B cell (primary cell): ENCODE results near the gene CEMIP2. TPM values are rescaled to one million over a fixed set of nuclear protein-coding genes. Genes with fewer than 3 reads are reported as not detected.

ENCODE experiments used
- ATAC-seq: fragments of 200-7000 bp; cut with Tn5 transposase; one replicate; pipeline ENCODE4 v1.10.0; 2021; ENCODE audit warnings: low read depth, mild to moderate bottlenecking, moderate number of reproducible peaks, moderate library complexity
- CTCF ChIA-PET: fragments of 350-600 bp; sonication (Branson Sonifier 250); formaldehyde crosslinking; loops from one replicate; lab custom pipeline; 2021; ENCODE audit warnings: antibody characterized with exemption, inconsistent platforms; lab: Charles Lee
- POLR2A ChIA-PET: fragments of 350-600 bp; sonication (Branson Sonifier 250); formaldehyde crosslinking; loops from one replicate; lab custom pipeline; 2021; ENCODE audit warnings: antibody characterized with exemption; lab: Charles Lee
- DNase-seq: peaks from one replicate; pipeline ENCODE4 v3.0.0; 2013
- H2AFZ ChIP-seq: 2 replicates; pipeline ENCODE4 v1.6.1; 2012; ENCODE audit warnings: mild to moderate bottlenecking, low read depth, low read length; ENCODE audit not compliant: insufficient read depth, poor library complexity, severe bottlenecking
- H3K27ac ChIP-seq, 2 donors: 1 replicate in 1 of 2; 2 replicates in 1 of 2; pipeline ENCODE4 v1.5.1; 2012 to 2013; ENCODE audit warnings: low read length in 2 of 2, mild to moderate bottlenecking in 2 of 2, moderate library complexity in 1 of 2
- H3K27me3 ChIP-seq, 4 experiments: fragments of 200-600 bp in 1 of 4; sonication (generic) in 1 of 4; replicated peaks in 1 of 4; 1 replicate in 2 of 4; 2 replicates in 2 of 4; pipeline versions ENCODE4 v1.6.1 to v1.7.0; 2013 to 2016; ENCODE audit warnings: low read length in 3 of 4, mild to moderate bottlenecking in 2 of 4, mixed read lengths in 1 of 4, moderate library complexity in 1 of 4; ENCODE audit not compliant: insufficient read depth in 4 of 4, control insufficient read depth in 3 of 4; ENCODE audit errors: control extremely low read depth in 1 of 4
- H3K36me3 ChIP-seq, 2 experiments: replicated peaks in 1 of 2; 1 replicate in 1 of 2; 2 replicates in 1 of 2; pipeline versions ENCODE4 v1.6.1 to v1.7.1; 2013; ENCODE audit warnings: low read length in 1 of 2; ENCODE audit not compliant: insufficient read depth in 2 of 2, control insufficient read depth in 1 of 2; ENCODE audit errors: control extremely low read depth in 1 of 2, extremely low read depth in 1 of 2
- H3K4me1 ChIP-seq, 2 donors: fragments of 200-600 bp in 1 of 2; sonication (generic) in 1 of 2; 1 replicate in 1 of 2; 2 replicates in 1 of 2; pipeline versions ENCODE4 v1.5.1 to v1.6.1; 2013 to 2017; ENCODE audit warnings: low read length in 2 of 2; ENCODE audit not compliant: control insufficient read depth in 2 of 2, insufficient read depth in 2 of 2
- H3K4me2 ChIP-seq: replicated peaks from 2 replicates; pipeline ENCODE3; 2012; ENCODE audit warnings: mild to moderate bottlenecking, low read depth, low read length; ENCODE audit not compliant: poor library complexity, severe bottlenecking
- H3K4me3 ChIP-seq, 5 experiments: fragments of 200-600 bp in 1 of 5; sonication (generic) in 1 of 5; 1 replicate in 3 of 5; 2 replicates in 2 of 5; pipeline versions ENCODE4 v1.5.1 to v1.7.0; 2011 to 2016; ENCODE audit warnings: low read length in 4 of 5, mild to moderate bottlenecking in 4 of 5, low read depth in 2 of 5, control low read depth in 1 of 5, moderate library complexity in 1 of 5; ENCODE audit not compliant: insufficient read depth in 1 of 5; ENCODE audit errors: control extremely low read depth in 1 of 5, extremely low read depth in 1 of 5
- H3K79me2 ChIP-seq: fragments of 200-600 bp; sonication (generic); one replicate; pipeline ENCODE4 v1.6.0; 2016; ENCODE audit warnings: low read length; ENCODE audit not compliant: control insufficient read depth, insufficient read depth
- H3K9ac ChIP-seq: fragments of 200-600 bp; sonication (generic); 2 replicates; pipeline ENCODE4 v1.6.1; 2017; ENCODE audit warnings: mild to moderate bottlenecking, low read length, moderate library complexity
- H3K9me3 ChIP-seq, 3 donors: one replicate each; pipeline versions ENCODE4 v1.6.1 to v1.7.1; 2013; ENCODE audit warnings: low read length in 2 of 3; ENCODE audit not compliant: control insufficient read depth in 2 of 3, insufficient read depth in 1 of 3; ENCODE audit errors: control extremely low read depth in 1 of 3
- H4K20me1 ChIP-seq: 2 replicates; pipeline ENCODE4 v1.6.0; 2012; ENCODE audit warnings: mild to moderate bottlenecking, low read length; ENCODE audit not compliant: insufficient read depth, control insufficient read depth, poor library complexity, severe bottlenecking
- H3K27ac Mint-ChIP-seq: one replicate; pipeline ENCODE4 v1.8.0; 2021; ENCODE audit warnings: mixed read lengths
- H3K27me3 Mint-ChIP-seq: one replicate; pipeline ENCODE4 v1.8.0; 2021; ENCODE audit warnings: mixed read lengths
- H3K4me1 Mint-ChIP-seq: one replicate; pipeline ENCODE4 v1.8.0; 2021; ENCODE audit warnings: mixed read lengths
- H3K4me3 Mint-ChIP-seq: one replicate; pipeline ENCODE4 v1.8.0; 2021; ENCODE audit warnings: mixed read lengths
- H3K9me3 Mint-ChIP-seq: one replicate; pipeline ENCODE4 v1.8.0; 2022; ENCODE audit warnings: mixed read lengths; ENCODE audit not compliant: insufficient read depth
- CTCF ChIP-seq: fragments of 200-600 bp; IDR thresholded peaks from one replicate; pipeline ENCODE4 v1.8.0; 2022; ENCODE audit warnings: antibody characterized with exemption, mild to moderate bottlenecking
- EZH2 ChIP-seq: IDR thresholded peaks from 2 replicates; pipeline ENCODE4 v1.6.1; 2012; ENCODE audit warnings: borderline replicate concordance, low read depth, mild to moderate bottlenecking, moderate library complexity, low read length; ENCODE audit not compliant: insufficient read depth, poor library complexity, severe bottlenecking
- whole genome bisulfite sequencing: methylation state at CpG from one replicate; pipeline ENCODE4 v1.1.5; 2013; ENCODE audit warnings: missing lambda C conversion rate; ENCODE audit not compliant: insufficient coverage; 5-methylcytosine and 5-hydroxymethylcytosine counted together
- intact Hi-C: fragments of 100-400 bp; cut with micrococcal nuclease; formaldehyde crosslinking; loops from one replicate; pipeline ENCODE4 v1.10.0; 2022
- polyA plus RNA-seq: library from polyadenylated mRNA; depleted of rRNA; stranded (reverse); fragments of >200 nt; gene quantifications from 2 replicates; pipeline ENCODE4 v1.2.3, GENCODE V29; 2012
- total RNA-seq, 2 donors: library from RNA; stranded (reverse); fragments of 120-200 nt in 1 of 2; gene quantifications; 1 replicate in 1 of 2; 2 replicates in 1 of 2; pipeline versions ENCODE4 v1.2.3 to v1.2.4, GENCODE V29; 2013 to 2022

Gene CEMIP2
- total and polyA plus RNA-seq, 2 donors (not counting 1 experiment from before 2014, with no cell fraction given), result 35.4 to 90.6 TPM

GRCh38 chr9:71672573-71672972, 95.7 kb downstream of the CEMIP2 start:
- WGBS, result no CpG with 5 or more reads among the region's 1 CpG
- TF ChIP-seq CTCF (no peak), EZH2 (no peak)

GRCh38 chr9:71671289-71671688, 97.0 kb downstream of the CEMIP2 start:
- Histone ChIP-seq H2AFZ (no peak overlapping the region), H3K4me1 (peaks cover 13 to 14% of the 10 kb centered on the region in 2 donors), H3K79me2 (no peaks in the 10 kb centered on the region), H3K36me3 (no peaks in the 10 kb centered on the region), H3K9me3 (peaks cover 0 to 7% (median 0%) of the 10 kb centered on the region in 3 donors), H3K4me3 (no peak overlapping the region), H3K27ac (no peak overlapping the region), H3K4me2 (no peak overlapping the region), H4K20me1 (no peaks in the 10 kb centered on the region), H3K9ac (no peak overlapping the region), H3K27me3 (no peaks in the 10 kb centered on the region)
- Mint-ChIP-seq H3K27me3 (peaks cover 8% of the 10 kb centered on the region), H3K4me3 (no peak overlapping the region), H3K4me1 (peaks cover 19% of the 10 kb centered on the region), H3K27ac (no peak overlapping the region), H3K9me3 (no peaks in the 10 kb centered on the region)
- ChIA-PET POLR2A (no interaction called here), CTCF (no interaction called here)
- intact Hi-C loops, result no loop called here
- DNase-seq (no peak), ATAC-seq (no peak)
- no peak for TF ChIP-seq CTCF
- TF ChIP-seq EZH2, result no peak
- no CpG with 5 or more reads among the region's 3 CpGs for WGBS

More at GRCh38 chr9:71672573-71672972, 95.7 kb downstream of the CEMIP2 start:
- Histone ChIP-seq H3K27me3 (no peaks in the 10 kb centered on the region), H3K4me1 (peaks cover 23 to 24% of the 10 kb centered on the region in 2 donors), H3K9ac (no peak overlapping the region), H3K36me3 (no peaks in the 10 kb centered on the region), H3K79me2 (no peaks in the 10 kb centered on the region), H3K27ac (no peak overlapping the region), H3K4me3 (no peak overlapping the region), H2AFZ (no peak overlapping the region), H3K9me3 (peaks cover 0 to 7% (median 0%) of the 10 kb centered on the region in 3 donors), H3K4me2 (no peak overlapping the region), H4K20me1 (no peaks in the 10 kb centered on the region)
- Mint-ChIP-seq H3K4me3 (no peak overlapping the region), H3K4me1 (peaks cover 28% of the 10 kb centered on the region), H3K27me3 (peaks cover 8% of the 10 kb centered on the region), H3K27ac (no peak overlapping the region), H3K9me3 (no peaks in the 10 kb centered on the region)
- CTCF ChIA-PET, result no interaction called here
- intact Hi-C loops, result no loop called here
- DNase-seq (no peak), ATAC-seq (no peak)
- POLR2A ChIA-PET, result no interaction called here
